SK-N-DZ (cell line): Measurements from ENCODE around the gene C1QC.

Source experiments
- DNase-seq: peaks from one replicate; pipeline ENCODE4 v3.0.0-alpha.2; 2015; ENCODE audit warnings: low spot score
- small RNA-seq, 2 experiments: library from RNA; depleted of rRNA; stranded (forward); fragments of <200 nt; gene quantifications; one replicate each; pipeline ENCODE3, GENCODE V24; 2014

Gene C1QC

GRCh38 chr1:22677931-22678896 lies 34.8 kb downstream of the C1QC start:
- DNase-seq, result no peak

DNA sequence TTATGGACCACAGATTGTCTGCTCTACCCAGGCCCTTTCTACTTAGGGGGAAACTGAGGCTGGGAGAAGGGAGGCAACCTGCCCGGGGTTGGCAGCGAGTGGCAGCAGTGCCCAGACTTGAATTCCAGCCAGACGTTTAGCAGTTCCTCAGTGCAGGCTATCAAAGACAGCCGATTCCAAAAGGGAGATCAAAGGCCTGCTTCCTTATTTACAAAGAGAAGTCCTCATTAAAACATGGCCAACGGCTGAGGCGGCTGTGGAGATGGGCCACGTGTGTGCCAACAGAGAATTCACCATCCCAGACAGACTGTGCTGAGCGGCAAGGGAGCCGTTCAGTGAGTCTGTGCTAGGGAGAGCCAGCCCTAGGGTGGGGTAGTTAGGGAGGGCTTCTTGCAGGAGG lies 37.3 kb downstream of the C1QC start:
- no peak for DNase-seq

DNA sequence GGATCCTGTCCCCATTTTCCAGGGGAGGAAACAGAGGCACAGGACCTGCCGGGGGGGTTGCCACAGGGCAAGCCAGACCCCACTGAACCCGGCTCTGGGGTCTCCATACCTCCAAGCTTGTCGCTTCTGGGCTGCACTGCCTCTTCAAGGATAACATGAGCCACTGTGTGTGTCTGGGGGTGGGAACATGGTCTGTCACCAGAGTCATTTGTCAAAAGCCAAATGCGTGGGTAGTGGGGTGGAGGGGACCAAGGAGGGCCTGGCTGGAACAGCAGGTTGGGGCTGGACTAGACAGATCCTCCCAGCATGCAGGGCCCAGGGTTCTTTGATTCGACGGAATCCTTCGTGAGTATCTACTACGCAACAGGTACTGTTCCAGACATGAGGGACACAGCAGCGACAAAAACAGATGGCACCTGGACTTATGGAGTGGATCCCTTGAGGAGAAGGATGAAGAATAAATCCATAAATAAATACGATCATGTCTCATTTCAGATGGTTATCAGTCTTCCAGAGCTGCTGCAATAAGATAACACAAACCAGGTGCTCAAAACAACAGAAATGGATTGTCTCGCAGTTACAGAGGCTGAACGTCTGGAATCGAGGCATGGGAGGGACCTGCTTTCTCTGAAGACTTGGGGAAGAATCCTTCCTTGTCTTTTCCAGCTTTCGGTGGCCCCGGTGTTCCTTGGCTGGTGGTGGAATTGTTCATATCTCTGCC lies 38.3 kb downstream of the C1QC start:
- peak; percentile 94 for DNase-seq

DNA sequence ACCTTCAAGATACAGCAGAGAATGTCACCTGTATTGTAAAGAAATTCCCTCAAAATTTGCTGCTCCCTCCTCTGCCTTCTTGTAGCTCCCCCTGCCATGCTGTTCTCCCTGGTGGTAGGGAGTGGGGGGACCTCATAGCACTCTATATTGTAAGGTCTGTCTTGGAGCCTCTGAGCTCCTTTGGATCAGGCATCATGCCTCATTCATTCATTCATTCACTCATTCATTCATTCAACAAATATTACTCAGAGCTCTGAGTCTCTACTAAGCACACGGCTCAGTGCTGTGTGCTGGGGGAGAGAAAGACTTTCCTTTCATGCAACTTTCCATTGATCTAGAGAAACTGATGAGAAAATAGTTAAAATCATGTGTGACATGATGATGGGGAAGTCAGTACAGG lies 40.1 kb downstream of the C1QC start:
- DNase-seq, result no peak

DNA sequence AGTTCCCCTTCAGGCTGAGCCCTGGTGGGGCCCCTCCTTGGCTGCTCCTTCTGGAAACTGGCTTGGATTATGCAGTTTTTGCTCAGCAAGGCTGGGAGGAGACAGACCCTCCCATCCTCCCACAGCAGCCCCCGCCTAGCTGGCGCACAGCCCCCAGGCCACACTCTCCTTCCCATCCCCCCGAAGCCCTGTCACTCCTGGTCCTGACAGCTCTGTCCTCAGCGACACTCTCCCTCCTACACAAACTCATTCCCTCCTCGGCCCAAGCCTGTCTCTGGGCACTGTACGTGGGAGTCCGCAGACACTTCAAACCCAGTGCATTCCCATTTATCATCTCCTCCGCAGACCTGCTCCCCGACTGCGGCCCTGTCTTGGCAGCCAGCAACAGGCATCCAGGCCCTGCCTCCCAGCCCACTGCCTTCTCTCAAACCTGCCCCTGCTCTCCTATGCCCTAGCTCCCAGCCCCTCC lies 42.2 kb downstream of the C1QC start:
- no peak for DNase-seq

DNA sequence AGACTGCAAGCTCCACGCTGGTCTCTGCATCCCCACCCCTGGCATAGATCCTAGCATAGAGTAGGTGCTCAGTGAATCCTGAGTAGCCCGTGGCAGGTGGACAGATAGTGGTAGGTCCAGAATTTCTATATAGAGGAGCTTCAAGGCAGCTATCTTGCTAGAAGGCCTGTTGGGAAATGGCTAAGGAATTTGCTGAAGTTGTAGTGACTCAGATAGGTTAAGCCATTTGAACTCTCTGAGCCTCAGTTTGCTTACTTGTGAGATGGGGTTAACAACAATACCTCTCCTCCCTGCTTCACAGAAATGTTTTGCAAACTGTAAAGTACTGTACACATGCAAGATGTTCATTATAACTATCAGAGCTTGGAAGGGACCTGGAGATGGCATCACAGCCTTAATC lies 43.8 kb downstream of the C1QC start:
- DNase-seq, result no peak

- DNase-seq, result no peak
These were observed 45.0 kb downstream of the C1QC start for GRCh38 chr1:22688466-22688865.

DNA sequence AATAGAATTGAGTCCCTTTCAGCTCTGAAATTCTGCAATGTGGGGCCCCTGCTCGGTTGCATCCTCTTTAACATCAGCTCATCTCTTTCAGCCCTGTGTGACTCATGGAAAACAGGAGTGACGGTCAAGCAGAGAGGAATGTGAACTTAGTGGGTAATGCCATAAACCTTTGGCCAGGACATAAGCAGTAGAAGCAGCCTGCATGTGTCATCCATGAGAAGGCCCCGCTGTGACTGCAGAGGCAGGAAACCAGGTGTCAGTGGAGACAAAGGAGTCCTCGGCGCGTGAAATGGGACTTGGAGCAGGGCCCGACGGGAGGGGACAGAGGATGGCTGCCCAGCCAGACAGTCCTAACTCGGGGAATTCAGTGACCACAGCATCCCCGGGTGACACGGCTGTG lies 46.1 kb downstream of the C1QC start:
- no peak for DNase-seq

DNA sequence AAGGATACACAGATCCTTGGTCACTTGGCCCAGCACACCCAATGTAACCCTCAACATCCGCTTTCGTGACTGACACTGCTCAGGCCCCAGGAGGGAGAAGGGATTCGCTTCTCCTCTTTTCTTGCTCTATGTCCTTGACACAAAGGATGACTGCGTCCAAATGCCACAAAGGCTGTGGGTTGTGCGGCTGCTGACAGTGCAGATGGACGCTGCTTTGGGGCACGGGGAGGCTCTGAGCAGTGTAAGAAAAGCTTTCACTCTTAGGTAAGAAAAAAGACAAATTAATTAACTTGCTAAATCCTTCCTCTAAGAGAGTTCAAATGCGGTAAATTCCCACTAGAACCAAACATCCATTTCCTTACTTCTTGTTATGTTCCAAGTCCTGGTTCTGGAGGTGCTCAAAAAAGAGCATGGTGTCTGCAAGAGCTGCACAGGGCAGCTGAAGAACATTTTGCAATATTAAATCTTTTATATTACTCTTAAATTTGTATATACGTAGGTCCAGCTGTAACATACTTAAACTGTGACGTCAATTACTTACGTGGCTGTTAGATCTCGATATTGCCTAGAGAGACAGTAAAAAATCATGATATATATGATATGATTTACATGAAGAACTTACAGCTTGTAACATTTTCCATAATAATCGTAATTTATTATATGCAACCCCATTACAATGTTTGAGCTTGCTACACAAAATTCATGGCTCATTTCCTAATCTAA lies 47.8 kb downstream of the C1QC start:
- no peak for DNase-seq

GRCh38 chr1:22694172-22694571 lies 50.7 kb downstream of the C1QC start:
- no peak for DNase-seq

DNA sequence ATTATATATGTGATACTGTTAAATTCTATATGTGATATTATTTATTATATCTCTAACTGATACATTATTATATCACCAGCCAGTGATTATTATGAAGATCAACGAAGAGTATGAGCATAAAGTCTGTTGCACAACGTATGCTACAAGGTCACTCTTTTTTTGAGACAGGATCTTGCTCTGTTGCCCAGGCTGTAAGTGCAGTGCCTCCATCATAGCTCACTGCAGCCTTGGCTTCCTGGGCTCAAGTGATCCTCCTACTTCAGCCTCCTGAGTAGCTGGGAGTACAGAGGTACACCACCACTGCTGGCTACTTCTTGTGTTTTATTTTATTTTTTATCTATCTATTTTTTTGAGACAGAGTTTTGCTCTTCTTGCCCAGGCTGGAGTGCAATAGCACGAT lies 53.2 kb downstream of the C1QC start:
- no peak for DNase-seq

Small RNA genes lying within 50 kb of the gene (small RNA-seq; reads per million reads assigned to genes)
- 0 reads per million in 2 experiments for gene MIR6127
